ENCODE data around the gene SLC6A20.

The SLC6A20 gene

DNA sequence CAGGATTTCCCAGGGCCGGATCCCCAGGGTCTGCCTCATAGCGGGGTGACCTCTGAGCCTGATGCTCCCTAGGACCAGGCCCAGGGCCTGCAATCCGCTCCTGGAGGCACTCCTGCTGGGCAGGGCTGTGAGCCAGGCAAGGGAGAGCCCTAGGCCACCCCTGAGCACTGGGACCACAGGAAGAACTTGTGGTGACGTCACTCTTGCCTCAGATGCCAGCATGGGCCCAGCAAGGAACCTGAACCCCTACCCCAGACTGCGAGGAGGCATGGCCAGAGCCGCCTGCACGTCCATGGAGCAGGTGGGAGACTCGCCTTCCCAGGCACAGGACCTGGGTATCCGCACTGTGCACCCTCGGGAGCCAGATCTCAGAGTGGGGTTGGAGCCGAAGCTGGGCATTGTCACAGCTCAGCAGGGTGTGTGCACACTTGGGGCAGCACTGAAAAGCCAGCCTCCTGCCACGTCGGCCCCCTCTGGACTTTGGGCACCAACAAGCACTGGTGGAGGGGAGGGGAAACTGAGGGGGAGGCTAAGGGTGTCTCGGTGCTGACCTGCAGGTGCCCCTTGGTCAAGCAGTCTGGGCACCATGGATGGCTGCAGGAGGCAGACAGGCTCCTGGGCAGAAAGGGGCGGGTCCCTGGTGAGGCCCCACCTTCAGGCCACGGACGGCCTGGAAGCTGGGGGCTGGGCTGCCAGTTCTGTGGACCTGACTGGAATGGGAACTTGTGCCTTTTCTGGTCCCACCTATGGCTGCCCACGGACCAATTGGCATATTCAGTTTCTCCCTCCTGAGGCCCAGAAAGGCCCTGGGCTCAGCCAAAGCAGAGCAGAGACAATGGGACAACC, 49.3 kb downstream of the SLC6A20 start:
- no peak for DNase-seq (ENCODE audit: low read depth, low spot score)
- no CpG with 5 or more reads among the region's 18 CpGs for WGBS (ENCODE audit: insufficient coverage, insufficient read length)
- H3K27ac ChIP-seq (ENCODE audit: low read length) = no peak overlapping the region
- peaks cover 2% of the 10 kb centered on the region for H3K4me1 ChIP-seq (ENCODE audit: control insufficient read depth, insufficient read depth, low read length)
- no peaks in the 10 kb centered on the region for H3K9me3 ChIP-seq (ENCODE audit: control insufficient read depth, insufficient read depth, low read length)
- H3K36me3 ChIP-seq (ENCODE audit: control insufficient read depth, insufficient read depth, low read length) = peaks cover 14% of the 10 kb centered on the region
- H3K27me3 ChIP-seq (ENCODE audit: control insufficient read depth, insufficient read depth, low read length) = no peaks in the 10 kb centered on the region
- H3K4me3 ChIP-seq (ENCODE audit: low read length) = no peak overlapping the region

DNA sequence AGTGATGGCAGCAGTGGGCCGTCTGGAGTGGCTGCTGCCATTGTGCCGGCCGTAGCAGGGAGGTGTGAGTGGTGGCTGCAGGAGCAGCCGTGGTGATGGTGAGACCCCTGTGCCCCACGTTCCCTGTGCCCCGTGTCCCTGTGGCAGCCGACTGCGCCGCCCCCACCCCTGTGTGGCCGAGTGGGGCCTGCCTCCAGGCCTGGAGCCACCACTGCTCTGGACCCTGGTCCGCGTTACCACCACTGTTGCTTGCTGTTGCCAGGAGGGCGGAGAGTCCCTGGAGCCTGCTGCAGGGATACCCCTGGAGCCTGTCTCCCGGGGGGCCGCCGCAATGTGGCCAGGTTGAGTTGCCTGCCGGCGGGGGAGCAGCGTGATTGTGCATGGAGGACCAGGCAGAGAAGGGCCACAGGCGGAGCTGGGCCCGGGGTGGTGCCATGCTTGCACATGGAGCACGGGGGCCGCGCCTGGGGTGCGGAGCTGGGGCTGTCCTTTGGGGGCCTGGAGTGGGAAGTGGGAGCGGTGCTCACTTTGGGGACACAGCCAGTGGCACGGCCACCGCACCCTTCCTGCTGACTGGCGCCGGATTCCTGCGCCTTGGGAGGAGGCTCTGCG, 50.1 kb downstream of the SLC6A20 start:
- no peak for DNase-seq (ENCODE audit: low read depth, low spot score)
- H3K4me1 ChIP-seq (ENCODE audit: control insufficient read depth, insufficient read depth, low read length) = peaks cover 2% of the 10 kb centered on the region
- H3K9me3 ChIP-seq (ENCODE audit: control insufficient read depth, insufficient read depth, low read length) = no peaks in the 10 kb centered on the region
- WGBS (ENCODE audit: insufficient coverage, insufficient read length) = no CpG with 5 or more reads among the region's 32 CpGs
- H3K27ac ChIP-seq (ENCODE audit: low read length) = no peak overlapping the region
- H3K36me3 ChIP-seq (ENCODE audit: control insufficient read depth, insufficient read depth, low read length) = peaks cover 14% of the 10 kb centered on the region
- H3K4me3 ChIP-seq (ENCODE audit: low read length) = no peak overlapping the region
- H3K27me3 ChIP-seq (ENCODE audit: control insufficient read depth, insufficient read depth, low read length) = no peaks in the 10 kb centered on the region

DNA sequence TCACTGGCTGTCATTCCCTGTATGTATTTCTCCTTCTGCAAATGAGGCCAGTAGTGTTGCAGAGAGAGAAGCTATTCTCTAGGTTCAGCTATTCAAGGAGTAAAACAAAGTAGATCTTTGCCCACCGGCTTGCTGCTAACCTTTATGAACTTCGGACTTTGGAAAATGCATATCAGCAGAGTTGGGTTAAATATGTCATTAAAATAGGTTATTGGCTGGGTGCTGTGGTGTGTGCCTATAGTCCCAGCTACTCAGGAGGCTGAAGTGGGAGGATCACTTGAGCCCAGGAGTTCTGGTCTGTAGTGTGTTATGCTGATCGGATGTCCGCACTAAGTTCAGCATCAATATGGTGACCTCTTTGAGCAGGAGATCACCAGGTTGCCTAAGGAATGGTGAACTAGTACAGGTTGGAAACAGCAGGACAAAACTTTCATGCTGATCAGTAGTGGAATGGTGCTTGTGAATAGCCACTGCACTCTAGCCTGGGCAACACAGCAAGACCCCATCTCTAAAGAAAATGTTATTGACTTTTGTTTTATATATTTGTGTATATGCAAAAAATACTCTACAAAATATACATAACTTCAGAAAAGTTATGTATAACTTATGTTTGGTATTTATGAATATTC, 53.8 kb downstream of the SLC6A20 start:
- H3K27me3 ChIP-seq (ENCODE audit: control insufficient read depth, insufficient read depth, low read length) = no peaks in the 10 kb centered on the region
- peaks cover 2% of the 10 kb centered on the region for H3K4me1 ChIP-seq (ENCODE audit: control insufficient read depth, insufficient read depth, low read length)
- H3K9me3 ChIP-seq (ENCODE audit: control insufficient read depth, insufficient read depth, low read length) = no peaks in the 10 kb centered on the region
- WGBS (ENCODE audit: insufficient coverage, insufficient read length) = no CpG with 5 or more reads among the region's 4 CpGs
- H3K27ac ChIP-seq (ENCODE audit: low read length) = no peak overlapping the region
- peaks cover 17% of the 10 kb centered on the region for H3K36me3 ChIP-seq (ENCODE audit: control insufficient read depth, insufficient read depth, low read length)
- DNase-seq (ENCODE audit: low read depth, low spot score) = no peak
- no peak overlapping the region for H3K4me3 ChIP-seq (ENCODE audit: low read length)

DNA sequence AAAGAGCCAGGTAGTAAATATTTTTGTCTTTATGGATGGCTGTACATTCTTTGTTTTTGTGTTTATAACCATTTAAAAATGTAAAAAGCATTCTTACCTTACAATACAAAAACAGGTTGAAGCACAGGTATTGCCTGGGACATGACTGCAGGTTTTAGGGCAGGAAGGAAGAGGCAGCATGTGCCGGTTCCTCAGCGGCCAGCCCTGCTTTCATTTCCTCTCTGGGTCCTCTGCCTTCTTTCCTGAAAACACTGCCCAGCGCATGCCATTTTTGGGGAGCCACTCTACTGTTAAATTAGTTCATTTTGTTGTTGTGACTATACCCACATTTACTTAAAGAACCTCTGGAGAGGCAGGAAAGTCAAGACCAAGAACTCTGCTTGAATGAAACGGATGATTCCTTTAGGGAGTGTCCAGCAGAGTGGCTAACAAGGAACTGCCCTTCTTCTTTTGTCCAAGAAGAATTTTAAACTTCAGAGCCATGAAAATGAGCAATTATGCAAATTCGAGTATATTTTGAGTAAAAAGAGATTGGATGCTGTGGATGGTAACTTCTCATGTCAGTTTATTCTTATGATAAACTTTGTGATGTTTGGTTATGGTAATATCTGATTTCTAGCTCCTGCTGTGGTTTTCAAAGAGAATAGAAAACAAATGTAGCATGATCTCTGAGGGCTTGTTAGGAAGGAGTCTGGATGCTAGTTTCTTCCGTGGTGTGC, 54.4 kb downstream of the SLC6A20 start:
- H3K4me1 ChIP-seq (ENCODE audit: control insufficient read depth, insufficient read depth, low read length) = peaks cover 2% of the 10 kb centered on the region
- H3K4me3 ChIP-seq (ENCODE audit: low read length) = no peak overlapping the region
- WGBS (ENCODE audit: insufficient coverage, insufficient read length) = no CpG with 5 or more reads among the region's 6 CpGs
- H3K27ac ChIP-seq (ENCODE audit: low read length) = no peak overlapping the region
- no peaks in the 10 kb centered on the region for H3K9me3 ChIP-seq (ENCODE audit: control insufficient read depth, insufficient read depth, low read length)
- DNase-seq (ENCODE audit: low read depth, low spot score) = no peak
- no peaks in the 10 kb centered on the region for H3K27me3 ChIP-seq (ENCODE audit: control insufficient read depth, insufficient read depth, low read length)
- peaks cover 15% of the 10 kb centered on the region for H3K36me3 ChIP-seq (ENCODE audit: control insufficient read depth, insufficient read depth, low read length)

DNA sequence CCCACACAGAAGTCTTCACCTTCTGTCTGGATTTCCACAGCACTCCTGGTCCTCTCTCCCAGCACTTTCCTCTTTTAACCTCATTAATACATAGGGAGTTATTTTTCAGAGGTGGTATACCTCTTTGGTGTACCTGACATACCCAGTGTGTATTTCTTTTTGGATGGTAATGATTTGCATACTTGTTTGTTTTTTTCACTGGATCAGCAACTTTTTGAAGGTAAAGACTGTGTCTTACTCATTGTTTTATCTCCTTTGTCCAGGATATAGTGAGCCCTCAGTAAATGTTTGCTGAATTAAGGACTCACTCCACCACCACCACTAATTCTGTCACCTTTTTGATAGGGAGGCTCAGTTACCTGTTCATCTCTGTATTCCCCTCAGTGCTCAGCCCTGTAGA, 55.1 kb downstream of the SLC6A20 start:
- H3K4me1 ChIP-seq (ENCODE audit: control insufficient read depth, insufficient read depth, low read length) = no peaks in the 10 kb centered on the region; the same call in none of the 2 replicates
- no peak for DNase-seq (ENCODE audit: low read depth, low spot score)
- H3K9me3 ChIP-seq (ENCODE audit: control insufficient read depth, insufficient read depth, low read length) = no peaks in the 10 kb centered on the region
- H3K4me3 ChIP-seq (ENCODE audit: low read length) = no peak overlapping the region
- no peaks in the 10 kb centered on the region for H3K27me3 ChIP-seq (ENCODE audit: control insufficient read depth, insufficient read depth, low read length)
- no peak overlapping the region for H3K27ac ChIP-seq (ENCODE audit: low read length)
- H3K36me3 ChIP-seq (ENCODE audit: control insufficient read depth, insufficient read depth, low read length) = peaks cover 13% of the 10 kb centered on the region; the same call in 1 of the 2 replicates

DNA sequence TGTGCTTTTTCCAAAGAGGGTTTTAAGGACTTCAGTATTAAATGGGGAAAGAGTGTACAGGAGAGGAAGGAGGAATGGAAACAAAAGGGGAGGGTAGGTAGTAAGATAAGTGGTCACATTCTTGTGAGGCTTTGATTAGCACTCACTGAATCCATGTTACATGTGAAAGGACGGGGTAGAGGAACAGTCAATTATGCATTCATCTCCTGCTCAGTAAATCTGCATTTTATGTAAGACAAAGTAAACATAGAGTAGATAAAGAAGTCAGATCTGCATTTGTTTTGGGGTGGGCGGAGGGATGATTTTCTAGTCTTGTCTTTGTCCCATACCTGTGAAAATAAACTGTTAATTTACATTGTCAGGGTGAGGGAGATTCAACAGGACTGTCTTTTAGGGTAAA, 56.3 kb downstream of the SLC6A20 start:
- Histone ChIP-seq H3K36me3 (ENCODE audit: control insufficient read depth, insufficient read depth, low read length) (peaks cover 7% of the 10 kb centered on the region; the same call in 1 of the 2 replicates), H3K27ac (ENCODE audit: low read length) (no peak overlapping the region), H3K9me3 (ENCODE audit: control insufficient read depth, insufficient read depth, low read length) (no peaks in the 10 kb centered on the region), H3K27me3 (ENCODE audit: control insufficient read depth, insufficient read depth, low read length) (no peaks in the 10 kb centered on the region), H3K4me1 (ENCODE audit: control insufficient read depth, insufficient read depth, low read length) (no peaks in the 10 kb centered on the region; the same call in none of the 2 replicates), H3K4me3 (ENCODE audit: low read length) (no peak overlapping the region)
- no CpG with 5 or more reads among the region's 2 CpGs for WGBS (ENCODE audit: insufficient coverage, insufficient read length)
- no peak for DNase-seq (ENCODE audit: low read depth, low spot score)

DNA sequence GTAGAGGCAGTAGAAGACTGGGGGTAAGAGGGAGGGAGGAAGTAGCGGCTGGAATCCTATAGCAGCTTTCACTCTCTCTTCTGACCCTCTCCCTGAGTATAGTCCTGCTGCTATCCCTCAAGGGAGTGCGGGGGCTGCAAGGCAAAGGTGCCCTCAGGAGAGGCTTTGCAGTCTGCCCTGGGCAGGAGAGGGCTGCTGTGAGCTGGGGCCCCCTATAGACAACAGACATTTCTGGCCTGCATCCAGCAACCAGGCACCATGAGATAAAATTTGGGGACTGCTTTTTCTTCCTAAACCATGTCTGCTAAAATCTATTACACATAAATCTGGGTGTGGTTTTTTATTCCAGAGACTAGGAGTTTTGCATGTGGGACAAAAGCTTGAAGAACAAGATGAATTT, 59.1 kb downstream of the SLC6A20 start:
- Histone ChIP-seq H3K27ac (ENCODE audit: low read length) (no peak overlapping the region), H3K27me3 (ENCODE audit: control insufficient read depth, insufficient read depth, low read length) (no peaks in the 10 kb centered on the region), H3K36me3 (ENCODE audit: control insufficient read depth, insufficient read depth, low read length) (peaks cover 7% of the 10 kb centered on the region; the same call in 1 of the 2 replicates), H3K4me1 (ENCODE audit: control insufficient read depth, insufficient read depth, low read length) (no peaks in the 10 kb centered on the region; the same call in none of the 2 replicates), H3K4me3 (ENCODE audit: low read length) (no peak overlapping the region), H3K9me3 (ENCODE audit: control insufficient read depth, insufficient read depth, low read length) (no peaks in the 10 kb centered on the region)
- WGBS (ENCODE audit: insufficient coverage, insufficient read length) = no CpG with 5 or more reads among the region's 2 CpGs
- DNase-seq (ENCODE audit: low read depth, low spot score) = no peak

DNA sequence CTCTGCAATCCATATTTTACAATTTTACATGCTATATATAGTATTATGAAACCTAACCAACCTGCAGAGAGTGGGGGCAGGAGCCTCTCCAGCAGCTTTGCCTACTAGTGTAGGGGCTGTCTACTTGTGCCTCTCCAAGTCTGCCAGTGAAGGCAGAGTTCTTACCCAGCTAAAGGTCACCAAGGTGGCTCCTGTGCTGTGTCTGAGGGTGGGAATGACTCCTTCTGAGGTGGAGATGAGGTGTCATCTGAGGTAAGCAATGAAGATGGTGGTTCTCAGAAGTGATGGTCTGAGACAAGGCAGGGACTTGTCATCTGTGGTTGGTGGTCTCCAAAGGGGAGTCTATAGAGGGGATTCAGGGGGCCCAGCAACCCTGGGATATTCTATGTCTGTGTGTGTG, 59.6 kb downstream of the SLC6A20 start:
- Histone ChIP-seq H3K27ac (ENCODE audit: low read length) (no peak overlapping the region), H3K9me3 (ENCODE audit: control insufficient read depth, insufficient read depth, low read length) (no peaks in the 10 kb centered on the region), H3K4me1 (ENCODE audit: control insufficient read depth, insufficient read depth, low read length) (no peaks in the 10 kb centered on the region; the same call in 1 of the 2 replicates), H3K27me3 (ENCODE audit: control insufficient read depth, insufficient read depth, low read length) (no peaks in the 10 kb centered on the region), H3K36me3 (ENCODE audit: control insufficient read depth, insufficient read depth, low read length) (peaks cover 7% of the 10 kb centered on the region; the same call in 1 of the 2 replicates), H3K4me3 (ENCODE audit: low read length) (no peak overlapping the region)
- no peak for DNase-seq (ENCODE audit: low read depth, low spot score)

DNA sequence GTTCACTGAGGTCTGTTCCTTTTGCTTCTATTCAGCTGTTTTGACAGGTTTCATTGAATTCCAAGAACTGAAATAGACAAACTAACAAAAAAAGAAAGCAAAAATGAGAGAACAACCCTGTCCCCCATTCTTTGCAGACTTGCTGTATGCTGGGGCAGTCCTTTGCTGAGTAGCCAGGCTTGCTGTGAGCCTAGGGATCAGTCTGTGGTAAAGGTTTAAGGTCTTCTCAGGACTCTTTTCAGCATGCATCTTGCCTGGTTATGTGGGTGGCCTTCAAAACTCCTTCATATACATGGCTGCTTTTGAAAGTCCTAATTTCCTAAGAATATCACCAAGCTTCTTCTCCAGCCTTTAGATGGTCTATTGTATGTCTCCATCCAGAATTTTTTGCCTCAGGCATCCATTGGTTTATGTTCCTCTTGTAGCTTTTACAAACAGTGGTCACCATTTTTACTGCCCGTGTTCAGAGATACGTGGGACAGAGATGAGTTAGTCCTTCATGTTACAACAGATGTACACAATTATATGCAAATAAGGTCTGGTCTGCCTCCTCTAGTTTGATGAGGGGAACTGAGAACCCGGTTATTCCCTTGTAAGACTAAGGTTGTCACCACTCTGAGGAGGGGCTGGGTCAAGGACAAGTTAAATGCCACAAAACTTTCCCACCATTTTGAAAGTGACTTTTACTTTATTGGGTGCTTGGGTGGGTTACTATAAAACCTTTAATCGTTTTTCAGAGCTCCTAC, 65.8 kb downstream of the SLC6A20 start:
- Histone ChIP-seq H3K4me3 (ENCODE audit: low read length) (no peak overlapping the region), H3K36me3 (ENCODE audit: control insufficient read depth, insufficient read depth, low read length) (peaks cover 9% of the 10 kb centered on the region; the same call in 1 of the 2 replicates), H3K9me3 (ENCODE audit: control insufficient read depth, insufficient read depth, low read length) (no peaks in the 10 kb centered on the region), H3K4me1 (ENCODE audit: control insufficient read depth, insufficient read depth, low read length) (no peaks in the 10 kb centered on the region), H3K27me3 (ENCODE audit: control insufficient read depth, insufficient read depth, low read length) (no peaks in the 10 kb centered on the region), H3K27ac (ENCODE audit: low read length) (no peak overlapping the region)
- DNase-seq (ENCODE audit: low read depth, low spot score) = no peak
- no CpG with 5 or more reads among the region's 4 CpGs for WGBS (ENCODE audit: insufficient coverage, insufficient read length)

DNA sequence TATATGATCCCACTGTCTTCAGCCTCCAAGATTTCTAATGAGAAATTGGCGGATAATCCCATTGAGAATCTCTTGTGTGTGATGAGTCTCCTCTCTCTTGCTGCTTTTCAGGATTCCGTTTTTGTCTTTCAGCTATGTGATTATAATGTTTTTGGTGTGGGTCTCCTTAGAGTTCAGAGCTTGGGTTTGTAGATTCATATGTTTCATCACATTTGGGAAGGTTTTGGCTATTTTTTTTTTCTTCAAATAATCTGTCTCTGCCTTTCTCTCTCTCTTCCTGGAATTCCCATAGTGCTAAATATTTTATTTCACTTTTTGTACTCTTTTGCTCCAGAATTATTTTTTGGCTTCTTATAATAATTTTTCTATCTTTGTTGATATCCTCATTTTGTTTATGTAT, 66.7 kb downstream of the SLC6A20 start:
- no peak overlapping the region for H3K4me3 ChIP-seq (ENCODE audit: low read length)
- H3K27me3 ChIP-seq (ENCODE audit: control insufficient read depth, insufficient read depth, low read length) = no peaks in the 10 kb centered on the region
- H3K9me3 ChIP-seq (ENCODE audit: control insufficient read depth, insufficient read depth, low read length) = no peaks in the 10 kb centered on the region
- H3K36me3 ChIP-seq (ENCODE audit: control insufficient read depth, insufficient read depth, low read length) = peaks cover 9% of the 10 kb centered on the region; the same call in 1 of the 2 replicates
- DNase-seq (ENCODE audit: low read depth, low spot score) = no peak
- no CpG with 5 or more reads among the region's 2 CpGs for WGBS (ENCODE audit: insufficient coverage, insufficient read length)
- H3K27ac ChIP-seq (ENCODE audit: low read length) = no peak overlapping the region
- H3K4me1 ChIP-seq (ENCODE audit: control insufficient read depth, insufficient read depth, low read length) = no peaks in the 10 kb centered on the region
